HepG2 (cell line): Measurements from ENCODE around the gene ELMOD3. TPM values are rescaled to one million over a fixed set of nuclear protein-coding genes. Genes with fewer than 3 reads are reported as not detected.

Experiments
- CENPT ChIP-seq: sonication (generic); formaldehyde crosslinking; IDR thresholded peaks from 2 replicates; pipeline ENCODE4 v1.8.0; 2022; ENCODE audit warnings: low read depth, mild to moderate bottlenecking, moderate library complexity, missing genetic modification reagents
- E2F2 ChIP-seq: sonication (generic); formaldehyde crosslinking; IDR thresholded peaks from 2 replicates; pipeline ENCODE4 v1.4.0; 2020; ENCODE audit warnings: missing genetic modification reagents, borderline replicate concordance
- EEA1 ChIP-seq: sonication (generic); formaldehyde crosslinking; IDR thresholded peaks from 2 replicates; pipeline ENCODE4 v1.5.1; 2020; ENCODE audit warnings: mild to moderate bottlenecking, missing genetic modification reagents, borderline replicate concordance
- EP300 ChIP-seq, 3 experiments: sonication (generic) in 1 of 3; formaldehyde crosslinking in 1 of 3; IDR thresholded peaks; 2 replicates each; pipeline versions ENCODE4 v1.5.1 to v1.6.1; 2011 to 2020; ENCODE audit warnings: low read depth in 2 of 3, low read length in 2 of 3, borderline replicate concordance in 1 of 3, improper control_type of control experiment in 1 of 3, mild to moderate bottlenecking in 1 of 3, missing genetic modification reagents in 1 of 3, moderate library complexity in 1 of 3
- HIVEP1 ChIP-seq: sonication (generic); formaldehyde crosslinking; IDR thresholded peaks from 2 replicates; pipeline ENCODE4 v1.4.0; 2020; ENCODE audit warnings: mild to moderate bottlenecking, missing genetic modification reagents
- HNRNPL ChIP-seq: fragments of 200-400 bp; formaldehyde crosslinking; IDR thresholded peaks from 2 replicates; pipeline ENCODE4 v1.6.1; 2017; ENCODE audit warnings: mild to moderate bottlenecking, low read depth, low read length
- ISL2 ChIP-seq: sonication (generic); formaldehyde crosslinking; IDR thresholded peaks from 2 replicates; pipeline ENCODE4 v1.5.0; 2020; ENCODE audit warnings: missing genetic modification reagents
- KLF9 ChIP-seq: IDR thresholded peaks from 2 replicates; pipeline ENCODE4 v1.6.1; 2016; ENCODE audit warnings: low read depth
- MAFK ChIP-seq, 2 experiments: IDR thresholded peaks in 1 of 2; conservative IDR thresholded peaks in 1 of 2; 2 replicates each; pipeline ENCODE4 v1.6.1; 2011; ENCODE audit warnings: improper control_type of control experiment in 2 of 2, low read length in 2 of 2
- MBD4 ChIP-seq: IDR thresholded peaks from 2 replicates; pipeline ENCODE4 v1.6.1; 2012; ENCODE audit warnings: low read length, inconsistent platforms, borderline replicate concordance
- MED1 ChIP-seq: sonication (generic); formaldehyde crosslinking; IDR thresholded peaks from 2 replicates; pipeline ENCODE4 v1.4.0; 2020; ENCODE audit warnings: missing genetic modification reagents
- POLR2G ChIP-seq: fragments of 200-400 bp; formaldehyde crosslinking; IDR thresholded peaks from 2 replicates; pipeline ENCODE4 v1.6.1; 2018; ENCODE audit warnings: mild to moderate bottlenecking, low read depth, low read length, moderate library complexity
- RBM39 ChIP-seq: fragments of 200-400 bp; formaldehyde crosslinking; IDR thresholded peaks from one replicate; pipeline ENCODE4 v1.6.1; 2018; ENCODE audit warnings: antibody characterized with exemption, mild to moderate bottlenecking, low read depth, low read length; ENCODE audit not compliant: poor library complexity, severe bottlenecking
- SMYD3 ChIP-seq: sonication (generic); formaldehyde crosslinking; IDR thresholded peaks from 2 replicates; pipeline ENCODE4 v1.8.1; 2023; ENCODE audit warnings: mild to moderate bottlenecking, missing genetic modification reagents
- SRSF1 ChIP-seq: fragments of 200-400 bp; formaldehyde crosslinking; optimal IDR thresholded peaks from 2 replicates; pipeline ENCODE3; 2017; ENCODE audit warnings: mild to moderate bottlenecking, low read depth, low read length, moderate library complexity
- STAG1 ChIP-seq: sonication (generic); formaldehyde crosslinking; IDR thresholded peaks from 2 replicates; pipeline ENCODE4 v1.4.0; 2020; ENCODE audit warnings: missing genetic modification reagents
- TEAD3 ChIP-seq: optimal IDR thresholded peaks from 2 replicates; pipeline ENCODE3; 2016; ENCODE audit warnings: borderline replicate concordance
- YEATS4 ChIP-seq: sonication (generic); formaldehyde crosslinking; IDR thresholded peaks from 2 replicates; pipeline ENCODE4 v1.4.0; 2020; ENCODE audit warnings: missing genetic modification reagents, borderline replicate concordance
- ZFP36 ChIP-seq: fragments of 150-350 bp; IDR thresholded peaks from 2 replicates; pipeline ENCODE4 v1.6.1; 2018; ENCODE audit warnings: borderline replicate concordance, low read length, low read depth; ENCODE audit not compliant: partially characterized antibody
- ZMYM4 ChIP-seq: sonication (generic); formaldehyde crosslinking; IDR thresholded peaks from 2 replicates; pipeline ENCODE4 v1.8.1; 2023; ENCODE audit warnings: mild to moderate bottlenecking, missing genetic modification reagents
- ZNF431 ChIP-seq: sonication (generic); formaldehyde crosslinking; IDR thresholded peaks from 2 replicates; pipeline ENCODE4 v1.9.0; 2022; ENCODE audit warnings: missing genetic modification reagents, low read depth, mild to moderate bottlenecking, borderline replicate concordance
- ZNF468 ChIP-seq: sonication (generic); formaldehyde crosslinking; IDR thresholded peaks from 2 replicates; pipeline ENCODE4 v1.8.0; 2022; ENCODE audit warnings: mild to moderate bottlenecking, moderate library complexity, missing genetic modification reagents
- ZNF501 ChIP-seq: sonication (generic); formaldehyde crosslinking; IDR thresholded peaks from 2 replicates; pipeline ENCODE4 v1.5.1; 2020; ENCODE audit warnings: mild to moderate bottlenecking, moderate library complexity, missing genetic modification reagents
- ZNF563 ChIP-seq: sonication (generic); formaldehyde crosslinking; IDR thresholded peaks from 2 replicates; pipeline ENCODE4 v1.8.0; 2022; ENCODE audit warnings: mild to moderate bottlenecking, moderate library complexity, missing genetic modification reagents
- ZNF629 ChIP-seq: sonication (generic); formaldehyde crosslinking; conservative IDR thresholded peaks from 2 replicates; pipeline ENCODE4 v1.5.0; 2020; ENCODE audit warnings: missing genetic modification reagents
- ZNF776 ChIP-seq: sonication (generic); formaldehyde crosslinking; IDR thresholded peaks from 2 replicates; pipeline ENCODE4 v1.4.0; 2020; ENCODE audit warnings: mild to moderate bottlenecking, missing genetic modification reagents
- ZNF790 ChIP-seq: sonication (generic); formaldehyde crosslinking; IDR thresholded peaks from 2 replicates; pipeline ENCODE4 v1.8.0; 2022; ENCODE audit warnings: missing genetic modification reagents, mild to moderate bottlenecking, borderline replicate concordance
- ZNF850 ChIP-seq: sonication (generic); formaldehyde crosslinking; conservative IDR thresholded peaks from 2 replicates; pipeline ENCODE4 v1.9.0; 2021; ENCODE audit warnings: mild to moderate bottlenecking, missing genetic modification reagents
- polyA plus RNA-seq, 8 experiments: library from polyadenylated mRNA; depleted of rRNA in 3 of 8; stranded (reverse) in 7 of 8; unstranded in 1 of 8; fragments of >200 nt; fragmentation: Illumina TruSeq in 4 of 8; extraction: Trizol in 4 of 8; gene quantifications; 2 replicates each; pipeline versions ENCODE4 v1.2.1 to v1.2.3, GENCODE V29; 2011 to 2016; ENCODE audit warnings: low read depth in 4 of 8, missing spikeins in 1 of 8, mixed read lengths in 1 of 8; ENCODE audit not compliant: insufficient read depth in 1 of 8
- total RNA-seq, 5 experiments: library from RNA; depleted of rRNA; stranded (reverse); fragments of >200 nt; fragmentation: Illumina TruSeq; extraction: Trizol; gene quantifications; 2 replicates each; pipeline ENCODE4 v1.2.3, GENCODE V29; 2016; ENCODE audit warnings: low read depth in 1 of 5
- TF ChIP-seq, protein P1 (sequence below): sonication (generic); formaldehyde crosslinking; IDR thresholded peaks from 2 replicates; pipeline ENCODE4 v1.4.0; 2020; ENCODE audit warnings: mild to moderate bottlenecking, missing genetic modification reagents

The ELMOD3 gene
- total and polyA plus RNA-seq, 2 of the 13 experiments (the other 11 are each of a cell fraction or from before 2014, with no cell fraction given), result 13.3 to 19.5 TPM

GRCh38 chr2:85435981-85436835, 81.6 kb downstream of the ELMOD3 start (continued):
- TF ChIP-seq YEATS4 (CRISPR knock-in tag) (no peak), ZFP36 (no peak), MBD4 (no peak), MAFK (conservative IDR thresholded peaks at IDR 0.05 in 1 of 2, IDR thresholded peaks at IDR 0.05 in 1 of 2; ENCODE audit: low read length in 2 of 2) (no peak), E2F2 (CRISPR knock-in tag) (no peak), SMYD3 (CRISPR knock-in tag) (no peak), TEAD3 (CRISPR knock-in tag) (peak; percentile 7), ZNF431 (no peak), ZNF501 (no peak), SRSF1 (no peak), KLF9 (CRISPR knock-in tag) (no peak), EP300 (IDR thresholded peaks at IDR 0.05; ENCODE audit: low read depth in 2 of 2, low read length in 2 of 2) (no peak), EP300 (CRISPR knock-in tag; IDR thresholded peaks at IDR 0.05; ENCODE audit: borderline replicate concordance) (no peak), ZNF850 (CRISPR knock-in tag) (no peak), HNRNPL (peak; percentile 70; the same call in 1 of the 2 replicates), MED1 (CRISPR knock-in tag) (no peak), ISL2 (CRISPR knock-in tag) (no peak), ZNF563 (no peak), STAG1 (peak; percentile 50), ZNF468 (no peak), RBM39 (no peak), ZNF629 (CRISPR knock-in tag) (no peak), ZNF776 (CRISPR knock-in tag) (peak; percentile 33; the same call in 1 of the 2 replicates), CENPT (CRISPR knock-in tag) (no peak), ZMYM4 (CRISPR knock-in tag) (no peak), EEA1 (no peak), POLR2G (no peak), HIVEP1 (CRISPR knock-in tag) (peak; percentile 43; the same call in 1 of the 2 replicates), ZNF790 (CRISPR knock-in tag) (no peak)
- TF ChIP-seq, protein P1, sequence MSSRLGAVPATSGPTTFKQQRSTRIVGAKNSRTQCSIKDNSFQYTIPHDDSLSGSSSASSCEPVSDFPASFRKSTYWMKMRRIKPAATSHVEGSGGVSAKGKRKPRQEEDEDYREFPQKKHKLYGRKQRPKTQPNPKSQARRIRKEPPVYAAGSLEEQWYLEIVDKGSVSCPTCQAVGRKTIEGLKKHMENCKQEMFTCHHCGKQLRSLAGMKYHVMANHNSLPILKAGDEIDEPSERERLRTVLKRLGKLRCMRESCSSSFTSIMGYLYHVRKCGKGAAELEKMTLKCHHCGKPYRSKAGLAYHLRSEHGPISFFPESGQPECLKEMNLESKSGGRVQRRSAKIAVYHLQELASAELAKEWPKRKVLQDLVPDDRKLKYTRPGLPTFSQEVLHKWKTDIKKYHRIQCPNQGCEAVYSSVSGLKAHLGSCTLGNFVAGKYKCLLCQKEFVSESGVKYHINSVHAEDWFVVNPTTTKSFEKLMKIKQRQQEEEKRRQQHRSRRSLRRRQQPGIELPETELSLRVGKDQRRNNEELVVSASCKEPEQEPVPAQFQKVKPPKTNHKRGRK (CRISPR knock-in tag), result no peak
